Keratinocyte (primary cell): ENCODE results near the gene GJC1. TPM values are rescaled to one million over a fixed set of nuclear protein-coding genes. Genes with fewer than 3 reads are reported as not detected.

Experiments
- DNase-seq: peaks from one replicate; pipeline ENCODE4 v3.0.0-alpha.2; 2011; ENCODE audit warnings: low read depth, missing footprints, low spot score
- FAIRE-seq: peaks from 2 replicates; lab custom pipeline; 2011; peaks lifted over from hg19 to GRCh38; lab: Jason Lieb, UNC
- H2AFZ ChIP-seq: 2 replicates; pipeline ENCODE4 v1.6.0; 2012; ENCODE audit warnings: low read length, control low read depth, inconsistent platforms; ENCODE audit not compliant: control insufficient read depth
- H3K27ac ChIP-seq: 2 replicates; pipeline ENCODE4 v1.5.1; 2011; ENCODE audit warnings: low read length; ENCODE audit not compliant: control insufficient read depth, insufficient read depth
- H3K27me3 ChIP-seq: 3 replicates; pipeline ENCODE4 v1.6.0; 2011; ENCODE audit warnings: low read length; ENCODE audit not compliant: control insufficient read depth, insufficient read depth; ENCODE audit errors: extremely low read depth
- H3K36me3 ChIP-seq, 2 experiments: 2 replicates in 1 of 2; 3 replicates in 1 of 2; pipeline ENCODE4 v1.5.1; 2011; ENCODE audit warnings: low read length in 2 of 2, mild to moderate bottlenecking in 1 of 2; ENCODE audit not compliant: control insufficient read depth in 2 of 2, insufficient read depth in 2 of 2; ENCODE audit errors: extremely low read depth in 1 of 2
- H3K4me1 ChIP-seq: 3 replicates; pipeline ENCODE4 v1.5.1; 2011; ENCODE audit warnings: low read length; ENCODE audit not compliant: control insufficient read depth, insufficient read depth; ENCODE audit errors: extremely low read depth
- H3K4me2 ChIP-seq: 3 replicates; pipeline ENCODE4 v1.6.0; 2011; ENCODE audit warnings: low read depth, low read length; ENCODE audit not compliant: control insufficient read depth, insufficient read depth; ENCODE audit errors: extremely low read depth
- H3K4me3 ChIP-seq, 3 experiments: fragments of 200-600 bp in 1 of 3; sonication (generic) in 1 of 3; 2 replicates in 2 of 3; 3 replicates in 1 of 3; pipeline ENCODE4 v1.5.1; 2011 to 2016; ENCODE audit warnings: low read length in 3 of 3, mild to moderate bottlenecking in 3 of 3, control low read depth in 2 of 3, inconsistent platforms in 1 of 3, low read depth in 1 of 3, mixed read lengths in 1 of 3, mixed run types in 1 of 3, moderate library complexity in 1 of 3; ENCODE audit not compliant: control insufficient read depth in 2 of 3, insufficient read depth in 2 of 3; ENCODE audit errors: extremely low read depth in 1 of 3
- H3K79me2 ChIP-seq: 2 replicates; pipeline ENCODE4 v1.6.0; 2012; ENCODE audit warnings: low read length; ENCODE audit not compliant: control insufficient read depth, insufficient read depth
- H3K9ac ChIP-seq: 3 replicates; pipeline ENCODE4 v1.6.0; 2011; ENCODE audit warnings: low read length; ENCODE audit not compliant: control insufficient read depth, insufficient read depth; ENCODE audit errors: extremely low read depth
- H3K9me1 ChIP-seq: 3 replicates; pipeline ENCODE4 v1.6.0; 2011; ENCODE audit warnings: low read length; ENCODE audit not compliant: control insufficient read depth, insufficient read depth; ENCODE audit errors: extremely low read depth
- H3K9me3 ChIP-seq: 2 replicates; pipeline ENCODE4 v1.5.1; 2012; ENCODE audit warnings: low read depth, low read length; ENCODE audit not compliant: control insufficient read depth
- H4K20me1 ChIP-seq: 3 replicates; pipeline ENCODE4 v1.6.0; 2011; ENCODE audit warnings: low read length; ENCODE audit not compliant: control insufficient read depth, insufficient read depth; ENCODE audit errors: extremely low read depth
- CTCF ChIP-seq, 3 experiments: IDR thresholded peaks in 1 of 3; conservative IDR thresholded peaks in 1 of 3; optimal IDR thresholded peaks in 1 of 3; 2 replicates in 2 of 3; 3 replicates in 1 of 3; pipeline versions ENCODE3 to v1.5.1; 2011; ENCODE audit warnings: low read length in 3 of 3, mild to moderate bottlenecking in 3 of 3, moderate library complexity in 2 of 3, control low read depth in 1 of 3, inconsistent platforms in 1 of 3; ENCODE audit not compliant: insufficient read depth in 2 of 3; ENCODE audit errors: extremely low read depth in 1 of 3
- EZH2 ChIP-seq: IDR thresholded peaks from one replicate; pipeline ENCODE4 v1.6.1; 2012; ENCODE audit warnings: inconsistent platforms, mild to moderate bottlenecking, low read length, moderate library complexity
- dilution Hi-C: fragments of 300-500 bp; cut with MboI; formaldehyde crosslinking; loops from one replicate; pipeline ENCODE4 v1.7.0; 2020; ENCODE audit warnings: low sequenced_read_pairs; ENCODE audit not compliant: extremely low pct_ligation_motif_present
- polyA plus RNA-seq, 5 experiments: library from polyadenylated mRNA; depleted of rRNA in 3 of 5; stranded (reverse) in 3 of 5; stranded (forward) in 1 of 5; unstranded in 1 of 5; fragments of >200 nt; gene quantifications; 1 replicate in 1 of 5; 2 replicates in 3 of 5; 3 replicates in 1 of 5; pipeline versions ENCODE4 v1.2.1 to v1.2.3, GENCODE V29; 2011 to 2012; ENCODE audit warnings: missing spikeins in 2 of 5, low read depth in 1 of 5, low replicate concordance in 1 of 5

The GJC1 gene
- polyA plus RNA-seq, 1 donor (not counting 4 experiments of a cell fraction or from before 2014, with no cell fraction given): 11.1 TPM

DNA sequence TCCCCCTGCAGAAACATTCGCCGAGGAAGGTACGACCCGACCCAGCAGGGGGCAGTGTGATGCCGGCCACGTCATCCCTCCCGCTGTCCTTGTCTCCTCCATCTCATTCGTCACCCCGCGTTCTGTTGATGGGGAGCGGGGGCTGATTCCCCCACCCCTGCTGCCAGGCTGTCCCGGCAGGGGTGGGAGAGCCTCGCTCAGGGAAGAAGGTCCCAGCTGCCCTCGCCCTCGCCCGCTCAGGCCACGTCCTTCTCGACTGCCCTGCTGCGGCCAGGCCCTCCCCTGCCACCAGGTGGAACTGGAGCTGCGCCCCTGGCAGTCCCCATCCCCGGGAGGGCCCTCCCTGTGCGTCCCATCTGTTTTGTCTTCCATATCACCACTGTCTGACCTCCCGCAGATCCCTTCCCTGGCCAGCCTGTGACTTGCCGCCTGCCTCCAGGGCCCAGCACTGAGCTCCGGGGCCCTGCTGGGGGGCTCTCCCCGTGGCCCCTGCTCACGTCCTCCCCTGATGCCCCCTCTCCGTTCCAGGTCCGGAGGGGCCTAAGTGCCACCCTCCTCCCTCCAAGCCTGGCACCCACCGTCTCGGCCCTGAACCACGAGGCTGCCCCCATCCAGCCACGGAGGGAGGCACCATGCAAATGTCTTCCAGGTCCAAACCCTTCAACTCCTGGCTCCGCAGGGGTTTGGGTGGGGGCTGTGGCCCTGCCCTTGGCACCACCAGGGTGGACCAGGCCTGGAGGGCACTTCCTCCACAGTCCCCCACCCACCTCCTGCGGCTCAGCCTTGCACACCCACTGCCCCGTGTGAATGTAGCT, 50.7 kb downstream of the GJC1 start:
- no peak overlapping the region for H3K27ac ChIP-seq

GRCh38 chr17:44778656-44779210, 51.4 kb downstream of the GJC1 start:
- Histone ChIP-seq H3K9ac (no peak overlapping the region), H3K4me1 (peaks cover 18% of the 10 kb centered on the region), H3K27me3 (peaks cover 18% of the 10 kb centered on the region), H3K4me2 (peak overlapping the region; percentile 91), H3K9me1 (no peaks in the 10 kb centered on the region), H2AFZ (no peak overlapping the region), H3K4me3 (peak overlapping the region in 1 of 3 experiments; percentile 65), H3K36me3 (no peaks in the 10 kb centered on the region), H4K20me1 (no peaks in the 10 kb centered on the region), H3K27ac (no peak overlapping the region), H3K9me3 (no peaks in the 10 kb centered on the region), H3K79me2 (no peaks in the 10 kb centered on the region)
- TF ChIP-seq EZH2 (no peak), CTCF (optimal IDR thresholded peaks at IDR 0.05 in 1 of 3, IDR thresholded peaks at IDR 0.05 in 1 of 3, conservative IDR thresholded peaks at IDR 0.05 in 1 of 3; ENCODE audit: extremely low read depth in 1 of 3, insufficient read depth in 2 of 3, low read length in 3 of 3) (no peak)
- dilution Hi-C loops: no loop called here
- no peak for FAIRE-seq
- DNase-seq: no peak

More for the DNA sequence above, 50.7 kb downstream of the GJC1 start:
- no peak for DNase-seq
- Histone ChIP-seq H3K27me3 (peaks cover 13% of the 10 kb centered on the region), H3K9ac (peak overlapping the region; percentile 56), H3K4me3 (peak overlapping the region; percentile 33 to 65 (median 42)), H3K4me2 (peak overlapping the region; percentile 91), H3K4me1 (peaks cover 17% of the 10 kb centered on the region), H4K20me1 (no peaks in the 10 kb centered on the region), H3K36me3 (no peaks in the 10 kb centered on the region), H3K79me2 (no peaks in the 10 kb centered on the region), H3K9me1 (no peaks in the 10 kb centered on the region), H3K9me3 (no peaks in the 10 kb centered on the region), H2AFZ (peak overlapping the region; percentile 89)
- FAIRE-seq: peak; percentile 26
- TF ChIP-seq EZH2 (no peak), CTCF (optimal IDR thresholded peaks at IDR 0.05 in 1 of 3, IDR thresholded peaks at IDR 0.05 in 1 of 3, conservative IDR thresholded peaks at IDR 0.05 in 1 of 3; ENCODE audit: extremely low read depth in 1 of 3, insufficient read depth in 2 of 3, low read length in 3 of 3) (peak; percentile 88 to 95 (median 92))
- dilution Hi-C loops: no loop called here
